Stimulated activated CD4-positive, alpha-beta T cell treated with anti-CD3 and anti-CD28 coated beads, TNF-alpha, amount 100 ng/mL, for 24 hours (primary cell): ENCODE data around the gene SART1.

Experiments
- DNase-seq, 3 experiments: peaks; one replicate each; pipeline ENCODE4 v3.0.0-alpha.2; 2020; ENCODE audit warnings: low read depth in 3 of 3

Gene SART1

DNA sequence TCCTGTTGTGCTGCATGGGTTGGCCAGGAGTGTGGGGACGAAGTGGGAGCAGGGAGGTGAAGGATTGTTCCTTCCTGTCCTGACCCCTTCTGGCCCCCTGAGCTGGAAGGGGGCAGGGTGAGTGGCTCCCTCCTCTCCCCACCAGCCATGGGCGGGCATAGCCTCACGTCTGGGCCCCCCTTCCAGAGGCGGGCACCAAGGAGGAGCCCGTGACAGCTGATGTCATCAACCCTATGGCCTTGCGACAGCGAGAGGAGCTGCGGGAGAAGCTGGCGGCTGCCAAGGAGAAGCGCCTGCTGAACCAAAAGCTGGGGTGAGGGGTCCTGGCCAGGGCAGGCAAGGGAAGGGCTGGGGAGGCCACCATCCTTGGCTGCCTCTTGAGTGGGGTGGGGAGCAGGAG is 3.4 kb downstream of the SART1 start:
- DNase-seq, result no peak

DNA sequence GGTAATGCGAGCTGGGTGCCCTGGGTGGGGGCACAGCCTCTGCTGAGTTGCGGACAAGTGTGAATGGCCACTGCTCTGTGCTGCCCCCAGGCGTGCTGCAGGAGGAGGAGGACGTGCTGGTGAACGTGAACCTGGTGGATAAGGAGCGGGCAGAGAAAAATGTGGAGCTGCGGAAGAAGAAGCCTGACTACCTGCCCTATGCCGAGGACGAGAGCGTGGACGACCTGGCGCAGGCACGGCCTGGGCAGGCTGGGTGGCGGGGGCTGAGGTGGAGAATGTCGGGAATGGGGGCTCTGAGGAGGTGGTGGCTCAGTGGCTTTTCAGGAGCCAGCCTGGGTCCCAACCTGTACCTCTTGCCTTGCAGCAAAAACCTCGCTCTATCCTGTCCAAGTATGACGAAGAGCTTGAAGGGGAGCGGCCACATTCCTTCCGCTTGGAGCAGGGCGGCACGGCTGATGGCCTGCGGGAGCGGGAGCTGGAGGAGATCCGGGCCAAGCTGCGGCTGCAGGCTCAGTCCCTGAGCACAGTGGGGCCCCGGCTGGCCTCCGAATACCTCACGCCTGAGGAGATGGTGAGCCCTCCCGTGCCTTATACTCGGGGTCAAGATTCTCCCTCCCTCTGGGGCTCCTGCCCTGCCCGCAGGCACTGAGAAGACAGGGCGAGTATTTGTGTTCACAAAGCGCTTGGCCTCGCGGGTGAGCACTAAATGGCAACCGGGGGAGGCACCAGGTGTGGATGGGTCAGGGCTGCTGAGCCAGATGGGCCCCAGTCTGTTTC is 4.6 kb downstream of the SART1 start:
- DNase-seq, result no peak

DNA sequence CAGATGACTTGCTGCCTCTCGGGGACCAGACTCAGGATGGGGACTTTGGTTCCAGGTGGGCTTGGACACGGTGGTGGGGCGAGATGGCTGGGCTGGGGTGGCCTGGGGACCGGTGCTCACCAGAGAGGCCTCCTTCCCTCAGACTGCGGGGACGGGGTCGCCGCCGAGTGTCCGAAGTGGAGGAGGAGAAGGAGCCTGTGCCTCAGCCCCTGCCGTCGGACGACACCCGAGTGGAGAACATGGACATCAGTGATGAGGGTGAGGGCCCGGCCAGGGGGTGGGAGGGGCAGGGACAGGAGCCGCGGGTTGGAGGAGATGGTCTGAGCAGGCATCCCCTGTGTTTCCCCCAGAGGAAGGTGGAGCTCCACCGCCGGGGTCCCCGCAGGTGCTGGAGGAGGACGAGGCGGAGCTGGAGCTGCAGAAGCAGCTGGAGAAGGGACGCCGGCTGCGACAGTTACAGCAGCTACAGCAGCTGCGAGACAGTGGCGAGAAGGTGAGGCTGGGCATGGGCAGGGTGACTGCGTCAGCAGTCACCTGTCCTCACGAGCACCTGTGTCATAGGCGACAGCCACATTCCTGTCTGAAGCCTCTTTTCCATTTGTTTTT is 5.9 kb downstream of the SART1 start:
- no peak for DNase-seq

DNA sequence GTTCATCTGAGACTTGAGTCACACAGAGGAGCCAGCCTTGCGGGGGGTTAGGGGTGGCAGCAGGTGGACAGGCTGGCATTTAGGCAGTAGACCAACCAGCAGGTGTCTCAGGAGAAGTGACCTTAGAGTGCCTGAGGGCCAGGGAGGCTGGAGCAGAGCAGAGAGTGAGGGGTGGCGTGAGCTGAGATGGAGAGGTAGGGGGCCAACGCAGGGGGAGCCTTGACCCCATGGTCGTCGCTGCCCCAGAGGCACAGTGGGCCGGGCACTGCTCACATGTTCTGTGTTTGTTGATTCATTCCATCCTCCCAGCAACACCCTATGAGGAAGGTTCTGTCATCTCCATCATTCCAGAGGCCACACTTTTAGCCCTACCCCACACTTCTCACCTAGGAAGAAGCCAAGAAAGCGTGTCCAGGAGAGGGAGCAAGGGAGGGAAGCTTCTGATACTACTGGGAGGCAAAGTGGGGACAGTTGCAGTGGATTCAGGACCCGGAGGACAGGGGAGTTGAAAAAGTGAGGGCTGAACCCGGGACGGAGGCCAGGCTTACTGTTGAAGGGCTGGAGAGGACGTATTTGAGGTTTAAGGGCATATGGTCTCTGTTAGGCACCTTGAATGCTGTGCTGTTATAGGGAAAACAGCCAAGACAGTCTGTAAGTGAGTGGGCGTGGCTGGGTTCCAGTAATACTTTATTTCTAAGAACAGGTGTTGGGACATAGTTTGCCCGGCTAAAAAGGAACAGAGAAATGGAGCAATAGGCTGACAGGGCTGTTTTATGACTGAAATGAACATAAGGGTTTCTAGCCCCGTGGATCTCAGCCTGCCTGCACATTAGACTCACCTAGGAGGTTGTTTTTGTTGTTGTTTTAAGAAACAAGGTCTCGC is 7.3 kb downstream of the SART1 start:
- DNase-seq, result no peak

DNA sequence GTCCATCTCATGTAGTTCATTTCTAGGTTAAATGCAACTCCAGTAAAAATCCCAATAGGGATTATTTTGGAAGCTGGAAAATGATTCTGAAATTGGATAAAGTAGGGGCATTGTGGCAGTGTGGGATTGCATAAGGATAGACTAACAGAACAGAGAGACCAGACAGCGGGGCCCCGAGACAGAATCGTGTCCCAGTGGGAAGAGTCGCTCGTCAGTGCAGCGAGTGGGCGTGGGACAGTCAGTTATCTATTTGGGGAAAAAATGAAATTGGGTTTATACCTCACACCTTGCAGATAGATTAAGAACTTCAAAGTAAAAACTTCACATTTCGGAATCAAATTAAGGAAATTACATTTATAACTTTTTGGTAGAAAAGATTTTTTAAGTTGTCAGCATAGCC is 10.6 kb downstream of the SART1 start:
- DNase-seq, result no peak

DNA sequence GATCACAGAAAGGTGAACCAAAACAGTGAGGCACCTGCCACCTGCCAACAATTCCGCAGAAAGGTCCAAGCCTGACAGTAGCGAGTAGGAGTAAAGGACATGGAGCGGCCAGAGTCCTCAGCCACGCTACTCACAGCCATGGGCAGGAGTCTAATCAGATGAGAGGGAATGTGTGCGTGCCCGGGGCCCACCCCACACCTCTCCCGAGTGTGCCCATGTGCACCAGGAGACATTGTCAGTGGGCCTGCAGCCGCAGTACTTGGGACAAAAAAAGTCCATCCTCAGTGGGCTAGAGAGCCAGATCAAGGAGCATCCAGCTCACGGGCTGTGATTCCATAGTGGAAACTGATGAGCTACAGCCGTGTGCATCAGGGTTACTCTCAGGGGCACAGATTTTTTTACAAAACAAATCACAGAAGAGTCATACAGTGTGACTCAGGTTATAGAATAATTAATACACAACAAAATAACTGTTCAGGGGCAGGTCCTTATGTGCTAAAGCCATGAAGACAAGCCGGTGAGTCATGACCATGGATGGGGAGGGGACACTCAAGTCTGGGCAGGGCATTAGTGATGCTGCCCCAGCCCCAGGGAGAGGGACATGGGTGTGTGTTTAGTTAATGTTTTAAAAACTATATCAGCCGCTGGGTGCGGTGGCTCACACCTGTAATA is 12.0 kb downstream of the SART1 start:
- no peak for DNase-seq

DNA sequence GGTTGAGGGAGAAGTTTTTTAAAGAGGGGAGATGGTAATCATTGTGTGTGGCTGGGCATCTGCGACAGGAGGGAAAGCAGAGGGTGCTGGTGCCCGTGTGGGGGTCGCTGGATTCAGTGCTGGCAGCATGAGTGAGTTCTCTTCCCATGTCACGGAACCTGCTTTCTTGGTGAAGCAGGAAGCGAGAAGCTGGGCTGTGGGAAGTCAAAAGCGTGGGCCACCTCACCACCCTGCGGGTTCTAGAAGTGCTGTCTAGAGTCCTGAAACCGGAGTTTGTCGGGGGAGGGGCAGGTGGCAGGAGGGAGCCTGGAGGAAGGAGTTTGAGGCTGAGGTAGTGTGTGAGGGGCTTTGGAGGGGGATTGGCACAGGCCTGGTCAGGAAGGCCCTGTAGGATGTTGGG is 14.2 kb downstream of the SART1 start:
- DNase-seq, result no peak

DNA sequence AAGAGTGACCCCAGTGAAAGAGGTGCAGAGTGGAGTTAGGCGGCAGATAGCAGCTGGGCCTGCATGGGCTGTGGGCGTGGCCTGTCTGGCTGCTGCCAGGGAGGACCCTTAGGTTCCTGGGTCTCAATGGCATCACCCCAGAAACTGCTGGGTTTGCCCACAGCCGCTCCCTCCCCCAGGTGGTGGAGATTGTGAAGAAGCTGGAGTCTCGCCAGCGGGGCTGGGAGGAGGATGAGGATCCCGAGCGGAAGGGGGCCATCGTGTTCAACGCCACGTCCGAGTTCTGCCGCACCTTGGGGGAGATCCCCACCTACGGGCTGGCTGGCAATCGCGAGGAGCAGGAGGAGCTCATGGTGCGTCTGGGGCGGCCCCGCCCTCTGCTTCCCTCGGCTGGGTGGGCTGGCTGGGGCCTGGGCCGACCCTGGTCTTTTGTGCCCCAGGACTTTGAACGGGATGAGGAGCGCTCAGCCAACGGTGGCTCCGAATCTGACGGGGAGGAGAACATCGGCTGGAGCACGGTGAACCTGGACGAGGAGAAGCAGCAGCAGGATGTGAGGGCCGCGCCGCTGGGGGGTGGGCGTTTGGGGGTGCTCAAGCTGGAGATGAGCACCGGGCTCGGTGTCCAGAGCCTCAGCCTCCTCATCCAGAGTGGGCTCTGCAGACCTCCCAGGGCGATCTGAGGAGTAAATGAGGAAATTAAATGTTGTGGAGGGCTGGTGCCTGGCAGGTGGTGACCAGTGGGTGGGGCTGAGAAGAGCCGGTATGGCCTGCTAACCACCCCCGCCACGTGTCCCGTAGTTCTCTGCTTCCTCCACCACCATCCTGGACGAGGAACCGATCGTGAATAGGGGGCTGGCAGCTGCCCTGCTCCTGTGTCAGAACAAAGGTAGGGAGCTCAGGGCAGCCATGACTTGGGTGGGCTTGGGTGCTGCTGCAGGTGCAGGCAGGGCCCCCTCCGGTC is 15.0 kb downstream of the SART1 start:
- no peak for DNase-seq

DNA sequence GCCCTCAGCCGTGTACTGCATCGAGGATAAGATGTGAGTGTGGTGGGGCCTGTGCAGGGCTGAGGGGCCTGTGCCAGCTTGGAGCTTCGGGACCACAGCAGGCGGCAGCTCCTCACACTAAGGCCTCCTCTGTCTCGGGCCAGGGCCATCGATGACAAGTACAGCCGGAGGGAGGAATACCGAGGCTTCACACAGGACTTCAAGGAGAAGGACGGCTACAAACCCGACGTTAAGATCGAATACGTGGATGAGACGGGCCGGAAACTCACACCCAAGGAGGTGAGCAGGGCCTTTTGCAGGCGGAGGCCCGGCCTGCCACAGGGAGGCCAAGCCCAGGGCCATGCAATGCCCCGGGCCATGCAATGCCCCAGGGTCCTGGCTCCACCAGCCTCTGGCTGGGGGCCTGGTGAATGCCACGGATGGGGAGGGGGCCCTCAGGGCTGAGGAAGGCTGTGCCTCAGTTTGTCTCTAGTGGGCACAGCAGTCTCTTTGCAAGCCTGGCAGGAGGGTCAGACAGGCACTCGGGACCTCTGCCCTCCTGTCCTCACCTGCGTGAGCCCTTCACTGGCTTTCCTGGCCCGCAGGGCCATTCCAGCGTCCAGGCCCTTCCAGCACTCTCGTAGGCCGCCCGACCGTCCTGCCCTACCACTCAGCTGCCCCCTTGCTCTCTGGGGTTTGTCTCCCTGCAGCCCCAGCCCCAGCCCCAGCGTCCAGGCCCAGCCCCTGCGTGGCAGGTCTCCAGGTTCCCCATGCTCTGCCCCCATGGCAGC is 16.3 kb downstream of the SART1 start:
- DNase-seq, result no peak

DNA sequence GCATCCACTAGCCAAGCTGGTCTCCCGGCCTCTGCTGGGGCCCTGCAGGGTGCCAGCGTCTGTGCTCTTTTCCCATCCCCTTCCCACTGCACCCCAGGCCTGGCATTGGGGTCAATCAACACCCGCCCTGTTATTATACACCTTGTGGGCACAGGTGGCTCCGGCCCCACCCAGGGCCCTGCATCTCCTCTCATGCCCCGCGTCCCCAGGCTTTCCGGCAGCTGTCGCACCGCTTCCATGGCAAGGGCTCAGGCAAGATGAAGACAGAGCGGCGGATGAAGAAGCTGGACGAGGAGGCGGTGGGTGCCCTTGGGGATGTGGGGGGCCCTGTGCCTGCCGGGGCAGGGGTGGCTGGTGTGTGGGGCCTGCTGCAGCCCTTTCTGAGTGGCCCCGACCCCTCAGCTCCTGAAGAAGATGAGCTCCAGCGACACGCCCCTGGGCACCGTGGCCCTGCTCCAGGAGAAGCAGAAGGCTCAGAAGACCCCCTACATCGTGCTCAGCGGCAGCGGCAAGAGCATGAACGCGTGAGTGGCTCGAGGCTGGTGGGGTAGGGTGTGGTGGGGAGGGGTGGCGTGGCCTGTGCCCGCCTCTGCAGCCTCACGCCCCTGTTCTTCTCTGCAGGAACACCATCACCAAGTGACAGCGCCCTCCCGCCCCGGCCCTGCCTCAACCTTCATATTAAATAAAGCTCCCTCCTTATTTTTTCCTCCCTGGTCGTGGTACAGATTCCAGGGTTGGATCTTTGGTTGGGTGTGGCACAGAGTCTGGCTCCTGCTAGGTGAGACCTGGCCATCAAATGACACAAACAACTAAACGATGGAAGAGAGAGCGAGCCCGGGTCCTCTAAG is 17.1 kb downstream of the SART1 start:
- no peak for DNase-seq

DNA sequence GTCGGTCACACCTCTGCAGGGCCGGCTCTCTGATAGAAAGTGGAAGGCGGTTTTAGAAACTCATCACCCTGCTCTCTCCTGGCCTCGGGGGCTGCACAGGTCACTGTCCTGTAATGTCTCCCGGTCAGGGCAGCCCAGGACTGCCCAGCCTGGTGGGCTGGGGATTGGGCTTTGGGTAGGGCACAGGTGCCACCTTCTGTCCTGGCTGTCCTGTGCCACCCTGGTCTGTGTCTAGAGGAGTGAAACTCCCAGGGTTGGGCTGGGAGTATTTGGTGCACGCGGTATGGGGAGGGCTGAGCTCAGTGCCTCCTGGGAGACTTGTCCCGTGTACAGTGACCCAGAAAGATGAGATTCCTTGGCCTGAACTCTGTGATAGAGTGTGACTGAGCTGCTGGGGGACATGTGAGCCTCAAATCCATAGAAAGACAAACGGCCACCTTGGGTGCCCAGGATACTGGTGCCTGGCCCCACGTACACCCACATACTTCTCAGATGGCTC is 17.8 kb downstream of the SART1 start:
- no peak for DNase-seq

DNA sequence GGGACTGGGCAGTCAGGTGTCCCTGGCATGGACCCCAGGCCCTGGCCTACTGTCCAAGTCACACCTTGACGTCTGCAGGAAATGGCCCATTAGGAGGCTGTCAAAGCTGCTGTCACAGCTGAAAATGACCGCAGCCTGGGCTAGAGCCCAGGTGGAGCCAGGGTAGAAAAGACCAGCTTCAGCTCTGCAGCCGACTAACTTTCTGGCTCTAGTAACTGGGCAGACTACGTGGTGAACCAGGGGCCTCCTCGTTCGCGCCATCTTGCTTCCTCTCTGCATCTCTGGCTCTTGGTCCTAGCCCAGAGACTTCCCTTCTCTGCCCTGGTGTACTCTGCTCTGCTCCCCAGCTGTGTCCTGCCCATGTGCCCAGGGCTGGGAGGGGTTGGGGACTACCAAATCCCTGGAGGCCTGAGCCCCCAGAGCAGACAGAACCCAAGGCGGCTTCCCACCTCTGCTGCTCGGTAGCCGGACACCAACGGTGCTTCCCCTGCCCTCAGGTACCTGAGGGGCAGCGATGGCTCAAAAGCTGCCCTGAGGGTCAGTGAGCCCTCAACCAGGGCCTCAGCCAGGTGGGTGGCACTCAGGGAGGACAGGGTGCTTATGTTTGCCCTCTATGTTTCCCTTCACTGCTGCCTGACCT is 19.7 kb downstream of the SART1 start:
- no peak for DNase-seq

DNA sequence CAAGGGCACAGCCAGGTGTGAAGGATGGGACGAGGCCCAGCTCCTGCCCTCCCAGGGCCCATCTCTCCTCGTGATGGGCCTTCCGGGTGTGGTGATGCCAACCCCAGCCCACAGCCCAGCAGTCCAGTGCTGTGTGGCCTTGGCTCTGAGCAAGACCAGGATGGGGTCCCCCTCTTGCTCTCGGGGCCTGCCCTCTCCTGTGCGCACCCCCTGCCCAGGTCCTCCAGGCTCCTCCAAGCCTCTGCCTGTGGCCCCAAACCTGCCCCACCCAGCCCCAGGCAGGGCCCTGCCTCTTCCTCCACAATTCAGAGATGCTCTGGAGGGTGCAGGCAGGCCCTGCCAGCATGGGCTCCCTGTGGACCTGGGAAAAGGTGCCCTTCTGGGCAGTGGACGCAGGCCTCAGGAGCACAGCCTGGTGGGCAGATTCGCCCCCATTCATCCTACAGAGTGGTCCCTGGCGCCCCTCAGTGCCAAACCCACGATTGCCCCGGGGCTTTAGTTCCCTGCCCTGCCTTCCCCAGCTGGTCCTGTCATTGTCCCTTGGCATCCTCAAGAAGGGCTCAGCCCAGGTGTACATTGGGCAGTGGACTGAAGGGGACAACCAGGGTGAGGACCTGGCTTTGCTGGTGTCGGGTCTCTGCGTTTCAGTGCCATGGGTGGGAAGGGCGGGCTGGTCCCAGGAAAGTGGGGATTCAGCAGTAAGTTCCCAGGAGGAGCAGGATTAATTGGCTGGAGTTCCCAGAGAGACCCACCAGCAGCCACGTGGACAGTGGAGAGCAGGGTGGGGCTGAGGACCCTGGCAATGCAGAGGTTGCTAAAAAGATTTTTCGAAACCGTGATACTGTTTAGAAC is 20.7 kb downstream of the SART1 start:
- no peak for DNase-seq

DNA sequence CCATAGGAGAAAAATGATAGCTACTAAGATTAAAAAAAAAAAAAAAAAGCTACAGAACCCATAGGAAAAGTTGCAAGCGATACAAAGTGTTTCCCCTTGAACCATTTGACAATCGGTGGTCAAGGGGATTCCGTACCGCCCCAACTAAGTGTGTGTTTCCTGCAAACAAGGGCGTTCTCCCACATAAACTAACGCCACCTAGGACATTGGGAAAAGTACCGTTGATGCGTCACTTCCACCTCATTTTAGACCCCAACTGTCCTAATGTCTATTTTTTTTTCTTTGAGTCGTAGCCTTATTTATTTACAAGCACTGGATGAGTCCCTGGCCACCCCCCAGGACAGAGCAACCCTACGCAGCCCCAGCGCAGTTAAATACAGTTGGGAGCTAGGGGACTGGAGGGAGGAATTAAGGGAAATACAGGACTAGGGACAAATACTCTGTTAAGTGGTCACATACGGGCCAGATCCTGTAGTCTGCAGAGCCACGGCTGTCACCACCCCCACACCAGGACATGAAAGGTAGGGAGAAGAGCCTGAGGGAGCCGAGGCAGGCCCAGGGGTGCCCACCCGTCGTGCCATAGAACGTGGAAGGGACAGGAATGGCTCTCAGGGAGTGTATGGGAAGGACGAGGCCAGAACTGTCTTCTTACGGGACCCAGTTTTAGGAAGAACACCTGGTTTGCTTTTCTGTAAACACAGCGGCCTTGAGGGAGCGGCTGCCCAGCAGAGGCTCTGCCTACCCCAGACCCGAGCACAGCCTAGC is 21.5 kb downstream of the SART1 start:
- DNase-seq, result no peak

DNA sequence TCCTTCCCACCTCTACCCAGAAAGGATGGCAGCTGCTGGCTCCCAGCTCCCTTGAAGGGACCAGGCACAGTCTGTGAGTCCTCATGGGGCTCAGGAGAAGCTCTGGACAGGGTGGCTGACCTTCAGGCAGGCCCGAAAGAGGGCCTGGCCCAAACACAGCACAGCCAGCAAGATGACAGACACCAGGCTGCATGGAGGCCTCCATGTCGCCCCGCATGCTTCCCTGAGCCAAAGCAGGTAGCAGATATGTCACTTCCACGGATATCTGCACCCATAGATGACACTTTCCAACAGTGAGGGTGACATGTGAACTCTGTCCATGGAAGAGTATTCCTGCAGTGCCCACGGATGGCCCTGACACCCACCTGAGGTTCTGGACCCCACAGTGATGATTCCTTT is 22.1 kb downstream of the SART1 start:
- DNase-seq, result no peak

DNA sequence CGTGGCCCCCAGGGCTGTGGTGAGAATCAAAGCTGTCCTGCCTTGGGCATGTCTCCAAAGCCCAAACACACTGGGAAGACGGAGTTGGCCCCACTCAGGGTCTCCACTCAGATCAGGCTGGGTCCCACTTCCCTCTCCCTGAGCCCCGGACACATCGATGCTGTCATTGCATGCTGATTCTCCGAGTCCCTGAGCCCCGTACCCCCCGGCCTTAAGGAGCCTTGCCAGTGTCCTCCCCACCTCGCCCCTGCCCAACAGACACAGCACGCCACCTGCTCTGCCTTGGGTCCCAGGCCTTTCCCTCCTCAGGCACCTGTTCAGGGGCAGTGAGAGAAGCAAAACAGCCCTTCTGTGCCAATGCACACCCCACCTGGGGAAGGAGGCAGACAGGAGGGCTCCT is 25.8 kb downstream of the SART1 start:
- no peak for DNase-seq
